Sigmoid colon (tissue), 4 donors: ENCODE data around the gene CARD11.

Experiments
- EP300 ChIP-seq, 4 donors: sonication (generic); formaldehyde crosslinking; IDR thresholded peaks; one replicate each; pipeline ENCODE4 v1.6.1; 2017; ENCODE audit warnings: antibody characterized with exemption in 4 of 4
- POLR2AphosphoS5 ChIP-seq, 4 donors: sonication (generic); formaldehyde crosslinking; IDR thresholded peaks; one replicate each; pipeline ENCODE4 v1.6.1; 2017; ENCODE audit warnings: antibody characterized with exemption in 4 of 4
- TF ChIP-seq, protein P1 (sequence below), 4 experiments: fragments of 450-650 bp in 3 of 4; fragments of 200-600 bp in 1 of 4; IDR thresholded peaks; one replicate each; pipeline ENCODE4 v1.5.1; 2016 to 2019; ENCODE audit warnings: antibody characterized with exemption in 4 of 4, mild to moderate bottlenecking in 3 of 4, moderate library complexity in 2 of 4

DNA sequence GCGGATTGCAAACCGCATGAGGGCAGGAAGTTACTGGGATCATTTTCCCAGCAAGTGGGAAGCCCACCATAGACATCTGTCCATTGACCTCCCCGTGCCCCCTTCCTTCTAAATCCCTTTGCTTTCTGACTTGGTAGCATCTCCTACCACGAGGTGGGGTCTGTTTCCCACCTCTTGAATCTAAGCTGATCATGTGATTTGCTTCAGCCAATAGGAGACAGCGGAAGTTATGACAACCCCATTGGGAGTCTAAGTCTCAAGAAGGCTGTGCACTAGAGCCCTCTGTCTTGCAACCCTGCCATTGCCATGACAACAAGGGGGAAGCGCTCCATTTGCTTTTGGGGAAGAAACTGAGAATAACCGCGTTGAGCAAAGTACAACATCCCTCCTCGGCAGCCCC lies 39.2 kb upstream of the CARD11 start:
- TF ChIP-seq EP300 (IDR thresholded peaks at IDR 0.05) = no peak
- TF ChIP-seq, protein P1, sequence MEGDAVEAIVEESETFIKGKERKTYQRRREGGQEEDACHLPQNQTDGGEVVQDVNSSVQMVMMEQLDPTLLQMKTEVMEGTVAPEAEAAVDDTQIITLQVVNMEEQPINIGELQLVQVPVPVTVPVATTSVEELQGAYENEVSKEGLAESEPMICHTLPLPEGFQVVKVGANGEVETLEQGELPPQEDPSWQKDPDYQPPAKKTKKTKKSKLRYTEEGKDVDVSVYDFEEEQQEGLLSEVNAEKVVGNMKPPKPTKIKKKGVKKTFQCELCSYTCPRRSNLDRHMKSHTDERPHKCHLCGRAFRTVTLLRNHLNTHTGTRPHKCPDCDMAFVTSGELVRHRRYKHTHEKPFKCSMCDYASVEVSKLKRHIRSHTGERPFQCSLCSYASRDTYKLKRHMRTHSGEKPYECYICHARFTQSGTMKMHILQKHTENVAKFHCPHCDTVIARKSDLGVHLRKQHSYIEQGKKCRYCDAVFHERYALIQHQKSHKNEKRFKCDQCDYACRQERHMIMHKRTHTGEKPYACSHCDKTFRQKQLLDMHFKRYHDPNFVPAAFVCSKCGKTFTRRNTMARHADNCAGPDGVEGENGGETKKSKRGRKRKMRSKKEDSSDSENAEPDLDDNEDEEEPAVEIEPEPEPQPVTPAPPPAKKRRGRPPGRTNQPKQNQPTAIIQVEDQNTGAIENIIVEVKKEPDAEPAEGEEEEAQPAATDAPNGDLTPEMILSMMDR (IDR thresholded peaks at IDR 0.05) = no peak
- no peak for TF ChIP-seq POLR2AphosphoS5 (IDR thresholded peaks at IDR 0.05)
